Medulla oblongata (tissue), 1 donor: Measurements from ENCODE around the gene PTPRM.

ENCODE experiments used
- DNase-seq: peaks from one replicate; pipeline ENCODE4 v3.0.0-alpha.2; 2015; ENCODE audit errors: extremely low spot score

Gene PTPRM

GRCh38 chr18:7668392-7668791 lies 101.3 kb downstream of the PTPRM start:
- no peak for DNase-seq

GRCh38 chr18:7669361-7669760 lies 102.2 kb downstream of the PTPRM start:
- DNase-seq = no peak

GRCh38 chr18:7671105-7671504 lies 104.0 kb downstream of the PTPRM start:
- no peak for DNase-seq

- DNase-seq = no peak
Measured at GRCh38 chr18:7676253-7676873, 109.2 kb downstream of the PTPRM start.

GRCh38 chr18:7677001-7677400 lies 109.9 kb downstream of the PTPRM start:
- DNase-seq = no peak

- DNase-seq = no peak
Measured at GRCh38 chr18:7677424-7677823, 110.3 kb downstream of the PTPRM start.

GRCh38 chr18:7678389-7678788 lies 111.3 kb downstream of the PTPRM start:
- DNase-seq = no peak

- no peak for DNase-seq
Measured at GRCh38 chr18:7678801-7679200, 111.7 kb downstream of the PTPRM start.

- no peak for DNase-seq
Measured at GRCh38 chr18:7681298-7681697, 114.2 kb downstream of the PTPRM start.

- DNase-seq = no peak
Measured at GRCh38 chr18:7682321-7682720, 115.2 kb downstream of the PTPRM start.

- DNase-seq = no peak
Measured at GRCh38 chr18:7683753-7684152, 116.6 kb downstream of the PTPRM start.

GRCh38 chr18:7684357-7684756 lies 117.2 kb downstream of the PTPRM start:
- DNase-seq = no peak

- DNase-seq = no peak
Measured at GRCh38 chr18:7684966-7685365, 117.8 kb downstream of the PTPRM start.

GRCh38 chr18:7686278-7686677 lies 119.2 kb downstream of the PTPRM start:
- no peak for DNase-seq

GRCh38 chr18:7688580-7688979 lies 121.5 kb downstream of the PTPRM start:
- DNase-seq = no peak

- DNase-seq = no peak
Measured at GRCh38 chr18:7691206-7691605, 124.1 kb downstream of the PTPRM start.

GRCh38 chr18:7696780-7697179 lies 129.7 kb downstream of the PTPRM start:
- no peak for DNase-seq

- no peak for DNase-seq
Measured at GRCh38 chr18:7697306-7697705, 130.2 kb downstream of the PTPRM start.

- no peak for DNase-seq
Measured at GRCh38 chr18:7711495-7711894, 144.4 kb downstream of the PTPRM start.

- DNase-seq = no peak
Measured at GRCh38 chr18:7720395-7720794, 153.3 kb downstream of the PTPRM start.

- no peak for DNase-seq
Measured at GRCh38 chr18:7721532-7721931, 154.4 kb downstream of the PTPRM start.

GRCh38 chr18:7722955-7723354 lies 155.8 kb downstream of the PTPRM start:
- DNase-seq = no peak

- no peak for DNase-seq
Measured at GRCh38 chr18:7723558-7723957, 156.4 kb downstream of the PTPRM start.

- no peak for DNase-seq
Measured at GRCh38 chr18:7725473-7725872, 158.4 kb downstream of the PTPRM start.
